Ascending aorta (tissue), 2 donors: ENCODE measurements around the gene COLEC11. TPM values are rescaled to one million over a fixed set of nuclear protein-coding genes. Genes with fewer than 3 reads are reported as not detected.

ENCODE experiments used
- DNase-seq, 2 donors: peaks; one replicate each; pipeline ENCODE4 v3.0.0-alpha.2; 2019; ENCODE audit warnings: low spot score in 2 of 2
- H3K27ac ChIP-seq, 2 donors: fragments of 200-600 bp; sonication (generic); one replicate each; pipeline ENCODE4 v1.5.1; 2016 to 2017; ENCODE audit warnings: mild to moderate bottlenecking in 1 of 2
- H3K27me3 ChIP-seq: fragments of 200-600 bp; sonication (generic); one replicate; pipeline ENCODE4 v1.5.1; 2017
- H3K36me3 ChIP-seq, 2 donors: fragments of 200-600 bp; sonication (generic); one replicate each; pipeline ENCODE4 v1.5.1; 2016
- H3K4me1 ChIP-seq, 2 donors: fragments of 200-600 bp; sonication (generic); one replicate each; pipeline ENCODE4 v1.5.1; 2016 to 2017; ENCODE audit warnings: mild to moderate bottlenecking in 1 of 2
- H3K4me3 ChIP-seq, 2 donors: fragments of 200-600 bp; sonication (generic); one replicate each; pipeline ENCODE4 v1.5.1; 2016 to 2017; ENCODE audit warnings: mild to moderate bottlenecking in 1 of 2
- H3K9me3 ChIP-seq, 2 donors: fragments of 200-600 bp; sonication (generic); one replicate each; pipeline ENCODE4 v1.5.1; 2016
- CTCF ChIP-seq, 3 experiments: fragments of 200-600 bp in 2 of 3; fragments of 450-650 bp in 1 of 3; sonication (generic) in 2 of 3; IDR thresholded peaks; one replicate each; pipeline ENCODE4 v1.5.1; 2016 to 2019; ENCODE audit warnings: antibody characterized with exemption in 3 of 3, mild to moderate bottlenecking in 1 of 3, moderate library complexity in 1 of 3
- intact Hi-C: fragments of 100-400 bp; cut with DNase I; formaldehyde crosslinking; loops from one replicate; pipeline ENCODE4 v1.15.1; 2023
- total RNA-seq: library from RNA; depleted of rRNA; stranded (reverse); fragments of >200 nt; gene quantifications from one replicate; pipeline ENCODE4 v1.1.0, GENCODE V29; 2016

The COLEC11 gene
- total RNA-seq, 1 donor from 2014 or later = 0.75 TPM

GRCh38 chr2:3595985-3596384 is 1.1 kb downstream of the COLEC11 start:
- no peak for TF ChIP-seq CTCF (IDR thresholded peaks at IDR 0.05)
- intact Hi-C loops = no loop called here
- Histone ChIP-seq H3K4me3 (no peak overlapping the region), H3K36me3 (no peaks in the 10 kb centered on the region), H3K27me3 (no peaks in the 10 kb centered on the region), H3K9me3 (no peaks in the 10 kb centered on the region), H3K4me1 (no peaks in the 10 kb centered on the region), H3K27ac (no peak overlapping the region)
- DNase-seq = no peak

GRCh38 chr2:3596901-3597417 is 2.0 kb downstream of the COLEC11 start:
- no peak for TF ChIP-seq CTCF (IDR thresholded peaks at IDR 0.05)
- Histone ChIP-seq H3K27me3 (no peaks in the 10 kb centered on the region), H3K4me1 (no peaks in the 10 kb centered on the region), H3K4me3 (no peak overlapping the region), H3K36me3 (no peaks in the 10 kb centered on the region), H3K27ac (no peak overlapping the region), H3K9me3 (no peaks in the 10 kb centered on the region)
- intact Hi-C loops = no loop called here
- no peak for DNase-seq

- no peak overlapping the region for H3K27ac ChIP-seq
- no peaks in the 10 kb centered on the region for H3K36me3 ChIP-seq
- H3K9me3 ChIP-seq = no peaks in the 10 kb centered on the region
- H3K27me3 ChIP-seq = no peaks in the 10 kb centered on the region
- no peak for DNase-seq
- no peak for TF ChIP-seq CTCF (IDR thresholded peaks at IDR 0.05)
- no peak overlapping the region for H3K4me3 ChIP-seq
- intact Hi-C loops = no loop called here
- H3K4me1 ChIP-seq = no peaks in the 10 kb centered on the region
Measured at GRCh38 chr2:3597567-3597966, 2.7 kb downstream of the COLEC11 start.

- no peaks in the 10 kb centered on the region for H3K36me3 ChIP-seq
- no peak overlapping the region for H3K4me3 ChIP-seq
- intact Hi-C loops = no loop called here
- no peak for DNase-seq
- no peaks in the 10 kb centered on the region for H3K27me3 ChIP-seq
- no peaks in the 10 kb centered on the region for H3K4me1 ChIP-seq
- H3K27ac ChIP-seq = no peak overlapping the region
- H3K9me3 ChIP-seq = no peaks in the 10 kb centered on the region
- TF ChIP-seq CTCF (IDR thresholded peaks at IDR 0.05) = no peak
Measured at GRCh38 chr2:3598197-3598910, 3.4 kb downstream of the COLEC11 start.

GRCh38 chr2:3598912-3599854 is 4.3 kb downstream of the COLEC11 start:
- DNase-seq = no peak
- no peaks in the 10 kb centered on the region for H3K4me1 ChIP-seq
- no peak for TF ChIP-seq CTCF (IDR thresholded peaks at IDR 0.05)
- H3K27ac ChIP-seq = no peak overlapping the region
- no peak overlapping the region for H3K4me3 ChIP-seq
- H3K9me3 ChIP-seq = no peaks in the 10 kb centered on the region
- H3K27me3 ChIP-seq = no peaks in the 10 kb centered on the region
- intact Hi-C loops = no loop called here
- no peaks in the 10 kb centered on the region for H3K36me3 ChIP-seq
